HG03095 (cell line): ENCODE results near the gene UBAP1L.

ENCODE experiments used
- ATAC-seq: cut with Tn5 transposase; IDR thresholded peaks from one replicate; pipeline ENCODE4 v1.9.1; 2021; ENCODE audit warnings: moderate library complexity; ENCODE audit not compliant: unreplicated experiment

The UBAP1L gene

DNA sequence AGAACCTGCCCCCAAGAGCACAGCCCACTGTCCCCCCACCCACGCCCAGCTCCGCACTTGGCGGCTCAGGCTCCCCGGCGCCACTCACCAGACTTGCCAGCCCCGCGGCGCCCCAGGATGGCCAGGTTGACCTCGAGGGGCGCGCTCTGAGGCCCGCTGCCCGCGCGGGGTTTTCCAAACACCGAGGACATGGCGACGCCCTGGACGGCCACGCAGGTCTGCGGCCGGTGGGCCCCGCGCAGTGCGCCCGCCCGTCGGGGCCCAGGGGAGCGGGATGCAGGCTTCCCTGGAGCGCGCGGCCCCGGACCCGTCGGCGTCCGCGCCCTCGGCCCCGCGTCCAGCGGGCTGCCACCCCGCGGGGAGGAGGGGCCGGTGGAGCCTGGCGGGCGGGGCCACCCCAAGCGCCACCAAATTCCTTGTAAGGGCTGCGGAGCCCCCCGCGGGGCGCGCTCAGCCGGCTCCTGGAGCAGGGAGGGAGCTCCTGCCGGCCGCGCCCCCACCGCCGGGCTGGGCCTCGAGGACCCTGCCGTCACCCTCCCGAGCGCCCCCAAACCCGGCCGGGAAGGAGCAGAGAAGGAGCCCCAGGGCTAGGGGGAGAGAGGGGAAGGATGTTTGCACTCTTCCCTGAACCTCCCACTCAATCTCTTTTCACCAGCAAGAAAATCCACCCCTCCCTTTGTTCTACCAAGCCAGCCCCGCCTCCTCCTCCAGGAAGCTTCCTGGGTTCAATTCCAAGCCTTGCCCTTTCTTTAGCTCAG is 47.2 kb downstream of the UBAP1L start, which contains the start of gene RASL12:
RASL12 (minus strand) TSS at position 347 of the 758 bp plus-strand sequence; CDS start at position 191, 156 bp downstream.
- ATAC-seq, result no peak

DNA sequence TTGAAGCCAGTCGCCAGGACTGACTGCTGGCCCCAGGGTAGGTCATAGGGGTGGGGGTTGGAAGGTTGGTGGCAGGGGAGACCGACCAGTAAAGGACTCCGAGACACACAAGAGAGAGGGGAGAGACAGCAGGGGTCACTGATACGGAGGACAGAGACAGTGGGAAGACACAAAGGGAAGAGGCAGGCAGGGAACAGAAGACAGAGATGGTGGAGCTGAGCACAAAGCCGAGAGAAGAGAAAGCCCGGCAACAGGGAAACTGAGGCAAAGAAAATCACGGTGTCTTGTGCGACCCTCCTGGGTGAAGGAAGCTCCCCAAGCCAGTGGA is 47.7 kb downstream of the UBAP1L start:
- ATAC-seq, result no peak

DNA sequence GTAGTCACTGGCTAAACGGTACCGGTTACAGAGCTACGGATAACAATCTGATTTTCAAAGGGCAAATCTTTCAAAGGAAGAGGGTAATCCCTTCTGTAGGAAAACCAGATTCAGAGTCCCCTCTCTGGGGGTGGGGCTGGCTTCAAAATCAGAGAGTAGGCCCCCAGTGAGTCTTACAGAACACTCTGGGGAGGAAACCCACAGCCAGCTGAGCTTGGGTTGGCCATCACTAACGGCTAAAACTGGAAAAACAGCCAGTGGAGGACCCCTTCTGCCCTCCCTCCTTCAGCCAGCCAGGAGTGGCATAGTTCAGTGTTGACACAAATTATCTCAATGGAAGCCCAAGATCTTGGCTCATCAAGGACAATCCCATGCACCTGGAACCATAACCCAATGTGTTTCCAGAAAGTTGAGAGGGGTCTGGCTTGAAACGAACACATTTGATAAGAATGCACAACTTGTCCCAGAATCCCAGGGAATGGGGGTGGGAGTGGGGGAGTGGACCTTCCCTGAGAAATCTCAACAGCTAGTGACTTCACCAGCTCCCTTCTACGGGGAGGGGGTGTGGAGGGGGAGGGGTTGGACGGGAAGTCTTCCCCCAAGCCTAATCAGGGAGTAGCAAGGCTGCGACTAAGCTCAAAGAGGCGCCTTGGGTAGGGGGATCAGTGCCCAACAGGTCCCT is 48.2 kb downstream of the UBAP1L start:
- no peak for ATAC-seq

DNA sequence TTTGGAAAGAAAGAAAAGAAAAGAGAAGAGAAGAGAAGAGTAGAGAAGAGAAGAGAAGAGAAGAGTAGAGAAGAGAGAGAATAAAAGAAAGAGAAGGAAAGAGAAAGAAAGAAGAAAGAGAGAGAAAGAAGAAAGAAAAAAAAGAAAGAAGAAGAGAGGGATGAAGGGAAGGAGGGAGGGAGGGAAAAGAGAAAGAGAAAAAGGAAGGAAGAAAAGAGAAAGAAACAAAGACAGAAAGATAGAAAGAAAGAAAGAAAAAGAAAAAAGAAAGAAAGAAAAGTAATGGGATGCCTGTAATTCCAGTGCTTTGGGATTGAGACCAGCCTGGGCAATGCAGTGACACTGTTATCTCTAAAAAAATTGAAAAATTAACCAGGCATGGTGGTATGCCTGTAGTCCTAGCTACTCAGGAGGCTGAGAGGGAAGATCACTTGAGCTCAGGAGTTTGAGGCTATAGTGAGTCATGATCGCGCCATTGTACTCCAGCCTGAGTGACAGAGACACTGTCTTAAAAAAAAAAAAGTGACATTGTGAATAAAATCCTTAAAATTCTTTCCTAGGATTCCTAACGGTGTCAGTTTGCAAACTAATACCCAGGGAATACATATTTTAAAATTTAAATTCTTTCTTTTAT is 48.9 kb downstream of the UBAP1L start:
- no peak for ATAC-seq

GRCh38 chr15:65062726-65063125 is 52.3 kb downstream of the UBAP1L start:
- no peak for ATAC-seq

DNA sequence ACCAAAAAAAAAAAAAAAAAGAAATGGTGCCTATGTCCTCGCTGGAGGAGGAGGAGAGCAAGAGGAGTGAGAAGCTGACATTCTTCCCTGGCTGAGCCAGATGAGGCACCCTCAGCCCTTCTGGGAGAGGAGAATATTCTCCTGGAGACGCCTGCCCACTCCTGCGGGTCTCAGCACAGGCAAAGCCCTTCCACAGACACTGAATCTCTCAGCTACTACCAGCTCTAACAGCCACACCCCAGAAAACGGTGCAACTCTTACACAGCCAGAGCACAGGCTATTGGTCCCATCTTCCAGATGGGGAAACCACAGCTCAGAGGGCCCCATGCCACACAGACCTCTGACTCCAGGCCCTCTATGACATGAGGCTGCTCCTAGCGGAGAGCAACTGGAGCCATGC is 52.9 kb downstream of the UBAP1L start:
- no peak for ATAC-seq

GRCh38 chr15:65060641-65061397 is 54.2 kb downstream of the UBAP1L start:
- no peak for ATAC-seq

- ATAC-seq, result no peak
Measured at GRCh38 chr15:65059931-65060596, 54.9 kb downstream of the UBAP1L start.

GRCh38 chr15:65059369-65059750 is 55.6 kb downstream of the UBAP1L start:
- ATAC-seq, result no peak

DNA sequence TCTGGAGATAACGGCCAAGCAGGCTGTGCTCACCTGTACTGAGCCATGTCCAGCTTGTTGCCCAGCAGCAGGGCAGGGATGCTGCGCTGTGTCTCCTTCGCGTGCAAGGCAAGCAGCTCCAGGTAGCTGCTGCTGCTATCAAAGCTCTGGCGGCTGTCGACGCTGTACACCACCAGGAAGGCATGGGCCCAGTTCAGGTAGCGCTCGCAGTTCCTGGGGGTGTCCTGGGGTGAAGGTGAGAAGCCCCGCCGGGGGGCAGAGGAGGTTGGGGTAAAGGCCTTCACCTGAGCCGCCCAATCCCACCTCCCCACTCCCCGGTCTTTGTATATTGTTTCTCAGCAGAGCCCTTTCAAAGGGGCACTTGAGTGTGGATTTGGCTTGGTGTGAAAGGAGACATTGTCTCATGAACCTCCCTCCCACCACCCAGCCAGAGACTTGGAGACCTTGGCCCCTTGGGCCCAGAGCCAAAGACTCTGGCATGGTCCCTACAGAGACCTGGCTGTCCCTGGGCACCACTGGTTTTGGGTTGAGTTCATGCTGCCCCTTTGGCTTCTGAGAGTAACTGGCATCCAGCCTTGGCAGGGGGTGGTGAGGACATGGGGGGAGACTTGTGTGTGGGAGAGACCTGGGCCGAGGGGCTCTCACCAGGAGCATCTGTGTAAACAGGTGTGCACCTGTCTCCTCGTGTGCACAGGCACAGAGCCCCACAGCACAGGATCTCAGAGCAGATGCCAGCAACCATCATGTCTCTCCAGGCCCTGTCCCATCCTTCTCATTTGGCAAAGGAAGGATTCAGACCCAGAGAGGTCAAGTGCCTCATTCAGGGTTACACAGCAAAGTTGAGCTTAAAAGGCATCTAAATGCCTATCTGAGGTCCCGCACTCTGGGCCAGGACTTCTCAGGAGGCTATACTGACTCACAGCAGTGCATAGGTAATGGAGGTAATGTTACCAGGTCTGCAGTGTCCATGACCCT is 56.3 kb downstream of the UBAP1L start:
- no peak for ATAC-seq

DNA sequence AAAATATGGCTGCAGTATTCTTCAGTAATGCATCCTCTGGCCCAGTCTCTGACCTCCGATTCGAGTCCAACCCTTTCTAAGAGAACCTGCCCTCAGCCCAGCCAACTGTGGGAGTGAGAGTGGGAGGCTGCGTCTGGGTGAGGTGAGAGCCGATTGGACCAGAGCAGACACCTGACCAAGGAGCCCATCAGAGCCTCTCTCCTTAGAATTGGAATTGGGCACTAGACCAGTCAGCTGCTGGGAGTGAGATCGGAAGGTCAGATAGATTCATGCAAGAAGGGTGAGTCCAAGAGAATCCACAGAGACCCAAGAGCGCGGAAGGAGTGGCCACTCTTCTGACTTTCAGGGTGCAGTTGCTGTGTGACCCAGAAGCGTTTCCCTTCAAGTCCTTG is 57.5 kb downstream of the UBAP1L start:
- ATAC-seq, result no peak

DNA sequence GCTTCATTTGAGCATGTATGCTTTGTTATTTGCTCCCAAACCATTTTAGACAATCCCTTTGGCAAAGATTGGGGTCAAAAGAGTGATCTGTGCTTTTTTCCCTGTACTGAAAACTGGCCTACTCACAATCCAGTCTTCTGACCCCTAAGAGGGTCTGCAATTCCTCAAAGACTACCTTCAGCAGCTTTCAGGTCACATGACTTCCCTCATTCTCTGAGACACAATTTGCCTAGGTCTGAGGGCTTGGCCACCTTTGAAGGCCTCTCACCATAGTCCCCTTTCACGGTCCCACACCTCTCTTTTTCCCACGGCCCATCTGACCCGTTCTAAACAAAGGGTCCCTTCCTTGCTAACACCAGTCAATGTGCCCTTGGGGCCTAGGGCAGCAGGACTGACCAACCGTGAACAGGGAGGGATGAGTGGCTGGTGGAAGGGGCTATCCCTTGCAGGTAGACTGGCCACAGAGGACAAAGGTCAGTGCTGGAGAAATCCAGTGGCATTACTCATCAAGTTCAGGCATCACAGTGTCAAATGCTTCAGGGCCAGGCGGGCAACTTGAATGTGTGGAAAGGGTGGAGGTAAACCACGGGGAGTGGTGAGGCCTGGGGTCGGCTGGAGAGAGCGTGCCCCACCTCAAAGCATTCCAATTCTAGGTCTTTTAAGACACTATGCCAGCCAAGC is 58.0 kb downstream of the UBAP1L start:
- ATAC-seq, result no peak

GRCh38 chr15:65056106-65056505 is 58.9 kb downstream of the UBAP1L start:
- ATAC-seq, result no peak

GRCh38 chr15:65055201-65055870 is 59.7 kb downstream of the UBAP1L start:
- ATAC-seq, result no peak

GRCh38 chr15:65054333-65055200 is 60.4 kb downstream of the UBAP1L start:
- ATAC-seq, result no peak

DNA sequence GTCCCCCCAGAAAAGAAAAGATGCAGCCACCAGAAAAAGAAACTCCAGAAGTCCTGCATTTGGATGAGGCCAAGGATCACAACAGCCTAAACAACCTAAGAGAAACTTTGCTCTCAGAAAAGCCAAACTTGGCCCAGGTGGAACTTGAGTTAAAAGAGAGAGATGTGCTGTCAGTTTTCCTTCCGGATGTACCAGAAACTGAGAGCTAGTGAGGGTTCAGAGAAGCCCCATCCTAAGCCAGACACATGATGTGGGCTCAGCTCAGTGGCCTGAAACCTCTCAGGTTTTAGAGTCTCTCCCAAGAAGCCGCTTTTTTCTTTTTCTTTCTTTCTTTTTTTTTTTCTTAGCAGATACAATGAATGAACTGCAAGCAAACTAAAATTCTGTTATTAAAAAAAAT is 62.0 kb downstream of the UBAP1L start:
- ATAC-seq, result no peak

GRCh38 chr15:65051266-65051665 is 63.7 kb downstream of the UBAP1L start:
- ATAC-seq, result no peak

DNA sequence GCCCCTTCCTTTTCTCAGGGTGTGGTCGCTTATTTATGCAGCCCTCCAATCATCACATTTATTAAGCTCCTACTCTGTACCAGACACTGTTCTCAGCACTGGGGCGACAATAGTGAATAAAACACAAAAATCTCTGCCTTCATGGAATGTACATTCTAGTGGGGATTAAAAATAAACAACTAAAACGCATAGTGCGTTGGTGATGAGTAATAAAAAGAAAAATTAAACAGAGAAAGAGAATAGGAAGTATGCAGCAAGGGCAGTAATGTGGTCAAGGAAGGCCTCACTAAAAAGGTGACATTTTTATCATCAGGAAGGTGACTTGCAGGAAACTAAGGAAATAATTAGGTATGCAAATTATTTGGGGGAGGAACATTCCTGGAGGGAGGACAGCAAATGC is 64.7 kb downstream of the UBAP1L start:
- ATAC-seq, result no peak
